ENCODE data around the gene DHX35.
A peak's percentile ranks its signal among the peaks of the same experiment; 100 is the strongest.

DHX35 gene

DNA sequence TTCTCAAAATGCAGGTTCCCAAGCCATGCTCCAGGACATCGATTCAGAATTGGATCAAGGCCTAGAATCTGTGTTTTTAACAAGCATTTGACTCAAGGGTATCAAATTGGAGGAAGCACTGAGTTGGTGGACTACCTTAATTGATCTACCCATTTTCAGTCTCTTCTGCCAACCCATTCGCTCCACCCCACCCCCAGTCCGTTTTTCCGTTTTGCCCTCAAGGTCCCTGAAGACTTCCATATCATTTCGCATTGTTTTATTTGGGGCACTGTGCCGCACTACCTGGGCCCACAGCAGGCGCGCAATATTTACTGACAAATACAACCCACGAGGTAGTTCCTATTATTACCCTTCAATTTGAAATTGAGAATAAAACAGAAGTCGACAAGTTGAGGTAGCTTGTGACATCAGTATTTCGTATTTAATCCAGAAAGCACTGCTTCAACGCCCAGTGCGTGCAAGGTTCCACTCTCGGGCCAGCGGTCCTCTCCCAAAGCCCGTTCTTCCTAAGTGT lies 557 bp upstream of the DHX35 start:
- Histone ChIP-seq H3K4me1 (ENCODE audit: control insufficient read depth, low read depth, low read length) (peaks cover 8% of the 10 kb centered on the region), H3K9ac (ENCODE audit: low read length) (peak overlapping the region; percentile 97), H3K27me3 (ENCODE audit: control insufficient read depth, insufficient read depth, low read length) (no peaks in the 10 kb centered on the region), H3K4me3 (ENCODE audit: low read length) (peak overlapping the region; percentile 83), H3K9me3 (ENCODE audit: control insufficient read depth, low read depth, low read length) (no peaks in the 10 kb centered on the region), H3K27ac (ENCODE audit: low read length) (peak overlapping the region; percentile 93), H3K36me3 (ENCODE audit: control insufficient read depth, low read depth, low read length) (no peaks in the 10 kb centered on the region)

GRCh38 chr20:38962928-38963401 lies 821 bp downstream of the DHX35 start:
- Histone ChIP-seq H3K9me3 (ENCODE audit: control insufficient read depth, low read depth, low read length) (no peaks in the 10 kb centered on the region), H3K4me1 (ENCODE audit: control insufficient read depth, low read depth, low read length) (peaks cover 8% of the 10 kb centered on the region), H3K36me3 (ENCODE audit: control insufficient read depth, low read depth, low read length) (no peaks in the 10 kb centered on the region), H3K27ac (ENCODE audit: low read length) (peak overlapping the region; percentile 71), H3K27me3 (ENCODE audit: control insufficient read depth, insufficient read depth, low read length) (no peaks in the 10 kb centered on the region), H3K9ac (ENCODE audit: low read length) (peak overlapping the region; percentile 97), H3K4me3 (ENCODE audit: low read length) (peak overlapping the region; percentile 83)

- Histone ChIP-seq H3K9ac (ENCODE audit: low read length) (no peak overlapping the region), H3K27me3 (ENCODE audit: control insufficient read depth, insufficient read depth, low read length) (no peaks in the 10 kb centered on the region), H3K36me3 (ENCODE audit: control insufficient read depth, low read depth, low read length) (no peaks in the 10 kb centered on the region), H3K27ac (ENCODE audit: low read length) (no peak overlapping the region), H3K4me1 (ENCODE audit: control insufficient read depth, low read depth, low read length) (peaks cover 8% of the 10 kb centered on the region), H3K4me3 (ENCODE audit: low read length) (peak overlapping the region; percentile 83), H3K9me3 (ENCODE audit: control insufficient read depth, low read depth, low read length) (no peaks in the 10 kb centered on the region)
Measured at GRCh38 chr20:38963745-38964144, 1.6 kb downstream of the DHX35 start.

- peaks cover 14% of the 10 kb centered on the region for H3K36me3 ChIP-seq (ENCODE audit: control insufficient read depth, low read depth, low read length)
- H3K27me3 ChIP-seq (ENCODE audit: control insufficient read depth, insufficient read depth, low read length), result no peaks in the 10 kb centered on the region
- no peak overlapping the region for H3K27ac ChIP-seq (ENCODE audit: low read length)
- H3K4me1 ChIP-seq (ENCODE audit: control insufficient read depth, low read depth, low read length), result peaks cover 8% of the 10 kb centered on the region
- H3K9me3 ChIP-seq (ENCODE audit: control insufficient read depth, low read depth, low read length), result no peaks in the 10 kb centered on the region
- H3K9ac ChIP-seq (ENCODE audit: low read length), result no peak overlapping the region
- H3K4me3 ChIP-seq (ENCODE audit: low read length), result no peak overlapping the region
Measured at GRCh38 chr20:38965264-38965663, 3.1 kb downstream of the DHX35 start.

DNA sequence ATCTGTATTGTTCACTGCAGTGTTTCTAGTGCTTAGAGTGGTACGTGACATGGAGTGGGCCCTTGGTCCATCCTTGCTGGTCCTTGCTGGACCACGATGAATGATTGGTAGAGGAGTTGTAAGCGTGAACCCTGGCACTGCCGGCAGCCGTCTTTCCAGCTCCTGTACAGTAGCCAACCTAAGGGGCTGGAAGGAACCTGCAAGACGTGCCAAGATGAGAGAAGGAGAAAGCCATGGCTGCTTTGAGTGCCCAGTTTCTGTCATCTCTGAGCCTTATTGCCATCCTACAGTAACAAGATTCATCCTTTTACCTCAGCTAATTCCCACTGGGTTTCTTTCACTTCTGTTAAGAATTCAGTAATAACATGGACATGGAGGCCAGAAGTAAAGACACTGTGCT lies 5.9 kb downstream of the DHX35 start:
- Histone ChIP-seq H3K27ac (ENCODE audit: low read length) (no peak overlapping the region), H3K36me3 (ENCODE audit: control insufficient read depth, low read depth, low read length) (peaks cover 37% of the 10 kb centered on the region), H3K27me3 (ENCODE audit: control insufficient read depth, insufficient read depth, low read length) (no peaks in the 10 kb centered on the region), H3K4me1 (ENCODE audit: control insufficient read depth, low read depth, low read length) (peaks cover 3% of the 10 kb centered on the region), H3K4me3 (ENCODE audit: low read length) (no peak overlapping the region), H3K9ac (ENCODE audit: low read length) (no peak overlapping the region), H3K9me3 (ENCODE audit: control insufficient read depth, low read depth, low read length) (no peaks in the 10 kb centered on the region)

- H3K27ac ChIP-seq (ENCODE audit: low read length), result no peak overlapping the region
- H3K27me3 ChIP-seq (ENCODE audit: control insufficient read depth, insufficient read depth, low read length), result no peaks in the 10 kb centered on the region
- no peaks in the 10 kb centered on the region for H3K9me3 ChIP-seq (ENCODE audit: control insufficient read depth, low read depth, low read length)
- H3K4me3 ChIP-seq (ENCODE audit: low read length), result no peak overlapping the region
- H3K9ac ChIP-seq (ENCODE audit: low read length), result no peak overlapping the region
- no peaks in the 10 kb centered on the region for H3K4me1 ChIP-seq (ENCODE audit: control insufficient read depth, low read depth, low read length)
- peaks cover 48% of the 10 kb centered on the region for H3K36me3 ChIP-seq (ENCODE audit: control insufficient read depth, low read depth, low read length)
Measured at GRCh38 chr20:38969708-38970107, 7.6 kb downstream of the DHX35 start.

DNA sequence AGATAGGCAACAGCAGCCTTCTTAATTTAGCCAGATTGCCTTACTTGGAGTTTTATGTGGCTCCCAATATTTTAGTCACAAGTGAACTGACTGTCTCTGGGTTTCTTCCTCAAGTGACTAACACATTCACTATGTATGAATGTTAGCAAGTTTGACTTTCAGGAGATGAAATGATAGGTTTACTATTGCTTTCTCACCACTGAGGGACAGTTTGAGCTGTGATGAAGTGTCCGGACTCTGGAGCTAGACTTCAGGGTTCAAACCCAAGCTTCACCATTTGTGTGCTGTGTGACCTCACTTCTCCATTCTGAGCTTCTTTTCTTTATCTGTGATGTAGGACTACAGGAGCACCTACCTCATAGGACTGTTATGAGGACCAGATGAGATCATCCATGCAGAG lies 8.2 kb downstream of the DHX35 start:
- H3K4me3 ChIP-seq (ENCODE audit: low read length), result no peak overlapping the region
- H3K27ac ChIP-seq (ENCODE audit: low read length), result no peak overlapping the region
- H3K27me3 ChIP-seq (ENCODE audit: control insufficient read depth, insufficient read depth, low read length), result no peaks in the 10 kb centered on the region
- H3K9ac ChIP-seq (ENCODE audit: low read length), result no peak overlapping the region
- H3K36me3 ChIP-seq (ENCODE audit: control insufficient read depth, low read depth, low read length), result peaks cover 54% of the 10 kb centered on the region
- H3K9me3 ChIP-seq (ENCODE audit: control insufficient read depth, low read depth, low read length), result no peaks in the 10 kb centered on the region
- H3K4me1 ChIP-seq (ENCODE audit: control insufficient read depth, low read depth, low read length), result no peaks in the 10 kb centered on the region

DNA sequence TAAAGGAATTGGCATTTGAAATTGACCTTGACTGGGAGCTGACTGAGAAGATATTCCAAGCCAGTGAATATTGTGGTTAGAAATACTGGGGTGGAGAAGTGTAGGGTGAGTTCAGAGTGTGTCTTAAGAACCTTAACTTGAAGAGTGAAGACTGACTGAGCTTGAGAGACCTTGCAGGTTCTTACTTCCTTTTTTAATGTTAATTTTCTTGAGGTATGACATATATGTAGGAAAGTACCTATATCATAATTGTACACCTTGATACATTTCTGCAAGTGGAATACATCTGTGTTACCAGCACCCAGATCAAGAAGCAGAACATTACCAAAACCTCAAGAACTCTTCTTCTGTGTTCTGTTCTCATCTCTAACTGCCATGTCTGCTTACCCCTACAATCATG lies 11.0 kb downstream of the DHX35 start:
- Histone ChIP-seq H3K9ac (ENCODE audit: low read length) (no peak overlapping the region), H3K27ac (ENCODE audit: low read length) (no peak overlapping the region), H3K4me1 (ENCODE audit: control insufficient read depth, low read depth, low read length) (no peaks in the 10 kb centered on the region), H3K27me3 (ENCODE audit: control insufficient read depth, insufficient read depth, low read length) (no peaks in the 10 kb centered on the region), H3K9me3 (ENCODE audit: control insufficient read depth, low read depth, low read length) (no peaks in the 10 kb centered on the region), H3K36me3 (ENCODE audit: control insufficient read depth, low read depth, low read length) (peaks cover 67% of the 10 kb centered on the region), H3K4me3 (ENCODE audit: low read length) (no peak overlapping the region)

DNA sequence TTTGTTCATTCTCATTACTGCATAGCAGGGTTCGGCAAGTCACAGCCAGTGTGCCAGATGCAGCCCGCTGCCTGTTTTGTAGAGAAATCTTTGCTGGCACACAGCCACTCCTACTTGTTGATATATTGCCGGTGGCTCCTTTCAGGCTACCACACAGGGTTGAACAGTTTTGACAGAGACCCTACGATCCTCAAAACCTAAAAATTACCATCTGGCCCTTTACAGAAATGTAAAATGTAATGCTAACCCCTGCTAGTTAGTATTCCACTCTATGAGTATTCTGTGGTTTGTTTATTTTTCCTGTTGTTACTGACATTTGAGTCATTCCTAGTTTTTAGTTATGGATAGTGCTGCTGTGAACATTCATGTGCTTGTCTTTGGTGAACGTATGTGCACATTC lies 11.5 kb downstream of the DHX35 start:
- Histone ChIP-seq H3K4me1 (ENCODE audit: control insufficient read depth, low read depth, low read length) (no peaks in the 10 kb centered on the region), H3K9me3 (ENCODE audit: control insufficient read depth, low read depth, low read length) (no peaks in the 10 kb centered on the region), H3K27ac (ENCODE audit: low read length) (no peak overlapping the region), H3K36me3 (ENCODE audit: control insufficient read depth, low read depth, low read length) (peaks cover 67% of the 10 kb centered on the region), H3K4me3 (ENCODE audit: low read length) (no peak overlapping the region), H3K9ac (ENCODE audit: low read length) (no peak overlapping the region), H3K27me3 (ENCODE audit: control insufficient read depth, insufficient read depth, low read length) (no peaks in the 10 kb centered on the region)

- H3K4me3 ChIP-seq (ENCODE audit: low read length), result no peak overlapping the region
- no peaks in the 10 kb centered on the region for H3K4me1 ChIP-seq (ENCODE audit: control insufficient read depth, low read depth, low read length)
- H3K9me3 ChIP-seq (ENCODE audit: control insufficient read depth, low read depth, low read length), result no peaks in the 10 kb centered on the region
- H3K27me3 ChIP-seq (ENCODE audit: control insufficient read depth, insufficient read depth, low read length), result no peaks in the 10 kb centered on the region
- no peak overlapping the region for H3K9ac ChIP-seq (ENCODE audit: low read length)
- H3K36me3 ChIP-seq (ENCODE audit: control insufficient read depth, low read depth, low read length), result peaks cover 49% of the 10 kb centered on the region
- H3K27ac ChIP-seq (ENCODE audit: low read length), result no peak overlapping the region
Measured at GRCh38 chr20:38975539-38976120, 13.5 kb downstream of the DHX35 start.

- Histone ChIP-seq H3K36me3 (ENCODE audit: control insufficient read depth, low read depth, low read length) (peaks cover 22% of the 10 kb centered on the region), H3K9ac (ENCODE audit: low read length) (no peak overlapping the region), H3K9me3 (ENCODE audit: control insufficient read depth, low read depth, low read length) (no peaks in the 10 kb centered on the region), H3K27me3 (ENCODE audit: control insufficient read depth, insufficient read depth, low read length) (no peaks in the 10 kb centered on the region), H3K4me3 (ENCODE audit: low read length) (no peak overlapping the region), H3K27ac (ENCODE audit: low read length) (no peak overlapping the region), H3K4me1 (ENCODE audit: control insufficient read depth, low read depth, low read length) (no peaks in the 10 kb centered on the region)
Measured at GRCh38 chr20:38979434-38979833, 17.3 kb downstream of the DHX35 start.

GRCh38 chr20:38979842-38980241 lies 17.7 kb downstream of the DHX35 start:
- Histone ChIP-seq H3K4me1 (ENCODE audit: control insufficient read depth, low read depth, low read length) (no peaks in the 10 kb centered on the region), H3K9ac (ENCODE audit: low read length) (no peak overlapping the region), H3K9me3 (ENCODE audit: control insufficient read depth, low read depth, low read length) (no peaks in the 10 kb centered on the region), H3K27me3 (ENCODE audit: control insufficient read depth, insufficient read depth, low read length) (no peaks in the 10 kb centered on the region), H3K36me3 (ENCODE audit: control insufficient read depth, low read depth, low read length) (peaks cover 22% of the 10 kb centered on the region), H3K27ac (ENCODE audit: low read length) (no peak overlapping the region), H3K4me3 (ENCODE audit: low read length) (no peak overlapping the region)

All from iPS-18a (cell line).